Hepatic stellate cell (primary cell): Measurements from ENCODE around the gene PRR35.

Experiments
- DNase-seq: peaks from one replicate; pipeline ENCODE4 v3.0.0; 2011; ENCODE audit warnings: low spot score

The PRR35 gene

DNA sequence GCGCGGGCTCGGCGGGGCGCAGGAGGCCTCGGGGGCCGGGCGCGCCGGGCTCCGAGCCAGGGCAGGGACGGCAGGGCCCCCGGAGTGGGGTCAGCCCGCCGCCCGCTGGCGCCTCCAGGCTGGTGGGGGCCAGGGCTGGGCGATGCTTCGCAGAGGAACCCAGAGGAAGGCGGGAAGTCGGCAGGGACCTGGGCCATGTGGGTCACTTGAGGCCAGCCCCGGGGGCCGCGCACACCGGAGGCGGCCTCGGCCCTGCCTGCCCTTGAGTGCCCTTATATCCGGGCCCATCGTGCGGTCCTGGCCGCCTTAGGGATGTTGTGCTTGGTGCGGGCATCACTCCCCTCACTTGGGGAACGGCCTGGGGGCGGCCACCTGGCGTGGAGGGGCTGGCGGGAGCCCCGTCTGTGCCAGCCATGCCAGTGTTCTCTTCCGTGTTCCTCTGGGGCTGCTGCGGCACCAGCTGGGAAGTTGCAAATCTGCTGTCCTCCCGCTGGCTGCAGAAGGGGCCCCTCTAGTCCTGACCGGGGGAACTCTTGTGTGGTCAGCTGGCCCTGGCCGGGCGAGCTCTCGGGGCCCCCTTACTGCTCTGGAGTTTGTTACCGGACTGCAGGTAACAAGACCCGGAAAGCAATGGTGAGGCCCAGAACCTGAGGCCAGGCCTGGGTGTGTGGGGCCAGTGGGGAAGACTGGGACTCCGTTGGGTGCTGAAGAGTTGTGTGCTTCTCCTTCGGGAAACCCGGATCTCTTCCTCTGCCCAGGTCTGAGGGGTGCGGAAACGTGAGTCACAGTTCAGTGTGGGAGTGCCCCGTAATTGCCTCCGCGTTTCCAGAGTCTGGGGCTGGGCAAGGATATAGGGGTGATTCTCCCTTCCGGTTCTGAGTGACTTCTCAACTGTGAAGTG, 31.8 kb upstream of the PRR35 start:
- peak; percentile 66 for DNase-seq

DNA sequence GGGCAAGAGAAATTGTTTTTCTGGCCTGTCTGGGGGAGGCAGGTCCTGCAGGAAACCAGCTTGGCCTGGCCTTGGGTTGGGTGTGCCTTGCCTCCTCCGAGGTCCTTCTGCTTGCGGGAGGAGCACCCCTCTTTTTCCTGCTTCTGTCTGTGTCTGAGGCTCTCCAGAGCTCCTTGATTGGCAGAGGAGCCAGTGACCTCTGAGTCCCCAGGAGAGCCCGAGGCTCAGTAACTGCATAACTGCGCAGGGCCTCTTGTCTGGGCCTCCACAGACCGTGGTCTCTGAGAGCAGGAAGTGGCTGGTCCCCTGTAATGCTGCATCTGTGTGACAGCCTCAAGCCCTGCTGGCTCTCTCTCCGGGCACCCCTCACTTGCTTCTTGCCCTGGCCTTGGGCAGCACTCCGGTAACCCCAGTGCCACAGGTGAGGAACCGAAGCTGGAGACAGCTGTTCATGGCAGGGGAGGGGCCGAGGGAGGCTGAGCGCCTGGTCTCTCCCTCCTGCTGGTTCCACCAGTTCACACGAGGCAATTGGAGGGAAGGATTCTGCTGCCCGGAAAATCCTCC, 31.1 kb upstream of the PRR35 start:
- no peak for DNase-seq

GRCh38 chr16:530111-530817, 29.9 kb upstream of the PRR35 start:
- DNase-seq, result no peak

GRCh38 chr16:531494-532125, 28.6 kb upstream of the PRR35 start:
- no peak for DNase-seq

GRCh38 chr16:533391-534123, 26.6 kb upstream of the PRR35 start:
- no peak for DNase-seq

DNA sequence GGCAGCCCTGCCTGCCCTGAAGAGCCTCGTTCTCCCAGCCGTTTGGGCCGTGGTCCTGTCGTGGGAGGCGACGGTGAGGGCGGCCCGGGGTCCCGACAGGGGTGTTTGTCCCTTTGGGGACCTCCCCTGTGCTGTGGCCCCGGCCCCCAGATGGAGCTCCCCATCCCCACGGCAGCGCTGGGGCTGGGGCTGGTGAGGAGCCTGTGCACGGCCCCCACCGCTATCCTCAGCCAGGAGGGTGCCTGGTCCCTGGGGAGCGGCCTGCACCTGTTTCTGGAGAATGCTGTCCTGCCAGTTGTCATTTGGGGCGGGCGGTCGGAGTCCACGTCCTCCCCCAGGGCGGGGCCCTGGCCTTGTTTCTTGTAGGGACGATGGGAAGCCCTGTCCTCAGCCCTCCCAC, 26.1 kb upstream of the PRR35 start:
- DNase-seq, result no peak

GRCh38 chr16:534856-535445, 25.2 kb upstream of the PRR35 start:
- no peak for DNase-seq

- DNase-seq, result peak; percentile 91
These were observed 24.5 kb upstream of the PRR35 start for GRCh38 chr16:535446-536405.

- DNase-seq, result no peak
These were observed 23.4 kb upstream of the PRR35 start for GRCh38 chr16:536746-537145.

DNA sequence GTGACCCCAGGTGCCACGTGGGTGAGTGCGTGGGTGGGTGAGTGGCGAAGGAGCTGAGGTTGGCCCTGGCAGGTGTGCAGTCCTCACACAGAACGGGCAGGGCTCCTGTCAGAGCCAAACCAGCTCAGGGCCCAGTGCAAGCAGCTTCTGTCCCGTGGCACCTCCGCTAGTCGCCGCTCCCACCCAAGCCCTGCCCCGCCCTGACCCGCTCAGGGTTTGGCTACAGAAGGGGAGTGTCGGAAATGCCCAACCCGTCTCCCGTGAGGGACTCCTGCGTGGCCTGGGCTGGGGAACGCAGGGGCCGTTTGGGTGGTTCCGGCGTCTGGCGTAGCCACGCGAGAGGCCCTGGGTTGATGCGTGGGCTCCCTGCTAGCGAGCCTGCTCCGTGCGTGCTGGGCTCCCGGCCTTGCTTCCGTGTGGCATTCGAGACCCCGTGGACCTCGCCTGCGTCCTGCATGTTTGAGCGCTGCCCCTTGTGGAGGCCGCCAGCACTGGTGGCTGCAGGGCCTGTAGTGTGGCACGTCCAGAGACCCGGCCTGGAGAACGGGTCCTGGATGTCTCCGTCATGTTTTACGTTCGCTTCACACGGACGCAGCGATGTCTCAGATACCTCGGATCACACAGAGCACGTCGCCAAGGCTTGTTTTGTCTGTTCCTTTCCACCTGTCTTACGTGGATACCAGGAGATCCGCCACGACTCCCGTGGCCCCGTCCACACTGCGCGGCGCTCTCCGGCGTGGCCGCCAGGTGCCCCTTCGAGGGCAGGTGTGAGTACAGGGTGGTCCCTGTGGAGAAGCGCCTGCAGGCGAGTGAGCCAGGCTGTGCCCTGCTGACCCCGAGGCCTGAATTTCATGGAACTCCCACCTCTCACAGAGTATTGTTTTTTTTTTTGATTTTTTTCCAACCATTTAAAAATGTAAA, 22.5 kb upstream of the PRR35 start:
- no peak for DNase-seq

DNA sequence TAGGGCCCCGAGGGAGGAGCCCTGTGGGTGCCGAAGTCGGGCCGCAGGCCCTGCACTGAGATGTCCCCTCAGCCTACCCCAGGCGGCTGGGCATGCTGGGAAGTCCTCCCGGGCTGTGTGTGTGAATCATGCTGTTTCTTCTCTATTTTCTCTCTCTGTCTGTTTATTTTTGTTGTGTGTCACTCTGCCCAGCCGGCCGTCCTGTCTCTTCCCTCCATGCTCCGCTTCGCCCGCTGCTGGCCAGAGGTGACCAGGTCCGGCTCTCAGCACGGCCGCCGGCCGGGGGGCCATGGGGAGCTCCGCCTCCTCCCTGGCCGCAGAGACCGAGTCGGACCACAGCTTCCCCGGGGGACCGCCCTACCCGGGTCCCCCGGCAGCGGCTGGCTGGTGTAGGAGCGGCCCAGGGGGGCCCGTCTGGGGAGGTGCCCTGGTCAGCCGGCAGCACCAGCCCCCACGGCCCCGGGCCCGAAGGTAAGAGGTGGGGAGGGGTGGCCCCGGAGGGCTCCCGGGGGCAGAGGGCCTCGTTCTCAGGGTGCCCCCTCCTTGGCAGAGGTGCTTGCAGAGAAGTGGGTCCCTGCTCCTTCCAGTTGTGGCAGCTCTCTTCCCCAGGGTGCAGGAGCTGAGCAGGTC, 20.2 kb upstream of the PRR35 start:
- DNase-seq, result peak; percentile 95

DNA sequence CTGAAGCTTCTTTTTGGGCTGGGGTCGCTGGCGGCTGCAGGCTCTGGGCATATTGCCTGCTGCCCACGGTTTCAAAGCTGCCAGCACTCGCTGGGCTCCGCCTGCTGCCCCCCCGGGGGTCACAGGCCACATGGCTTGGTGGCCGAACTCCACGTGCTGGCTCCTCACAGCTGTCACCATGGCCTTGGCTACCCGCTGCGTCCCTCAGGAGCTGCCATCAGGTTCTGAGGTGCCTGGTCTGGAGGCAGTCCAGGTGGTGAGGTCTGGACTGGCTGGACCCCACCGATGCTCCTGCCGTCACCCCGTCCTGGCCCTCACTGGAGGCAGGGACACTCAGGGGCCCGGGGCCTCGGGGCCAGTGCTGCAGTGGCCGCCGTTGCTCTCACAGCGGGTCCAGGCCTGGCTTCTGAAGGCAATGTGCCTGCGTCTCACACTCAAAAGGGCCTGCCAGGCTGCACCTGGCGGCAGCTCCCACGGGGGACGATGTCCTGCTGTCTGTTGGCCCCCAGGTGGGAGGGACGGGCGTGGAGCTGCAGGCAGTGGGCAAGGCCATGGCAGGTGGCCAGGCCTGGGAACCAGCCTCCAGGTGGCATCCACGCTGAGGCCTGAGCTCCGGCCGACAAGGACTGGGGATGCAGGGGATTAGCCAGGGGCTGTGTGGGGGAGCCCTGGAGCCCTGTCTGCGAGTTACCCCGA, 19.4 kb upstream of the PRR35 start:
- no peak for DNase-seq

DNA sequence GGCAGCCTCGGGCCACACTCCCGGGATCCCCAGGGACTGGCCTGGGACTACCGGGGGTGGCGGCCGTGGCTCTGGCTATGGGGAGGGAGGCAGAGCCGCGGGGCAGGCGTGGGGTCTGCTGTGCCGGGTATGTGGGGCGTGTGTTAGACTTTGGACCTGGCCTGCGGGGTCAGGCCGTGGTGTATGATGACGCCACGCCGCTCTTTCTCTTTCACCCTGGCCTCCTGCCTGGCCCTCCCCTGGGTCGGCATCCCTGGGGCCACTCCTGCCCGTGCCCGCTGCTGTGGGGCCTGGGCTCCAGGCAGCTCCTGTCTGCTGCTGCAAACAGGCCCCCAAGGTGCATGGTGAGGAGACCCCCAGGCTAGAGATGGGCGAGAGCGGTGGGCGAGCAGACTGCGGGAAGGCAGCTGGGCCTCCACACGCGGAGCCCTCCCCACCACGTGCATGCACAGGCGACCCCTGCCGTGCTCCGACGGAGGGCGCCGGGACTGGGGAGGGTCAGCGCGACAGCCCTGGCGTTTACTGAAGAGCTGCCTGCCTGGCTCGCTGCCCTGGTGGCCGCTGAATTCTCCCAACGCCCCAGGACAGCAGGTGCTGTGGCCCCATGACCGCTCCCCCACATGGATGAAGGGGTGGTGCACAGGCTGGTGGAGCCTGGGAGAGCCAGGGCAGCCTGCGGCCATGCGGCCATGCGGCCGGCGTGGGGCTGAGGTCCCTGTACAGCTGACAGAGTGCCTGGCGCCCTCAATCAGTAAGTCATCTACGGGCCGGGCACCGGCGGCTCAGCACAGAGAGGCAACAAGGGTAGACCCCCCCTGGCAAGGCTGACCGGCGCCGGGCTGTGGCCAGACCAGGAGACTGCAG, 16.7 kb upstream of the PRR35 start:
- no peak for DNase-seq

DNA sequence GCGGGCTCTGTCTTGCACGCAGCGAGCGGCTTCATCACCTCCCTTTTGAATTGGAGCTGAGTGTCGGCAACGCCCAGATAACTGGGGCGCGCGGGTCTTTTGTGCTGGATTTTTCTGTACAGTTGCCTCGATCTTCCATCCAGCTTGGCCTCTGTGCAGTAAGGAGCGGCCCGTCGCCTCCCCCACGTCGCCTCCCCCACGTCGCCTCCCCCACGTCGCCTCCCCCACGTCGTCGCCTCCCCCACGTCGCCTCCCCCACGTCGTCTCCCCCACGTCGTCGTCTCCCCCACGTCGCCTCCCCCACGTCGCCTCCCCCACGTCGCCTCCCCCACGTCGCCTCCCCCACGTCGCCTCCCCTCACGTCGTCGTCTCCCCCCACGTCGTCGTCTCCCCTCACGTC, 15.7 kb upstream of the PRR35 start:
- DNase-seq, result no peak

GRCh38 chr16:546909-547770, 13.1 kb upstream of the PRR35 start:
- no peak for DNase-seq

DNA sequence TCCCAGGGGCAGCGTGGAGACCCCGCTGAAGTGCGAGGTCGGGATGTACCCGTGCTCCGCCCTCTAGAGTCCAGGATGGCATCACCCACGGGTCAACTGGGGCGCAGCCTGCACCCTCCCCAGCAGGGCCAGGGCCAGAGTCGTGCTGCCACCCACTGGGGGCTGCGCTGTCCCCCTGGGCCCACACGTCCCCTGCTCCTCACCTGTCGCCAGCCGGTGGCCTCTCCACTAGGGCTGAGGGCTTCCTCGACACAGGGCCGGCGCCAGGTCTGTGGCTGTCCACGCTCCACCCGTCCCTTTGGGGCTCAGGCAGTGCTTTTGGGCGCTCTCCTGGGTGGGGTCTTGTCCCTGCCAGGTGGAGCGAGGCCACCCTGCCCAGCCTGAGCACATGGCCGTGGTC, 11.6 kb upstream of the PRR35 start:
- no peak for DNase-seq
